IPS-15b (cell line): ENCODE data around the gene DOK1.

Experiments
- H3K27me3 ChIP-seq: one replicate; pipeline ENCODE4 v1.6.1; 2013; ENCODE audit warnings: low read length; ENCODE audit not compliant: control insufficient read depth, insufficient read depth
- H3K36me3 ChIP-seq: one replicate; pipeline ENCODE4 v1.6.1; 2013; ENCODE audit warnings: low read length; ENCODE audit not compliant: control insufficient read depth, insufficient read depth
- H3K4me1 ChIP-seq: one replicate; pipeline ENCODE4 v1.6.1; 2013; ENCODE audit warnings: mild to moderate bottlenecking, low read length; ENCODE audit not compliant: control insufficient read depth, insufficient read depth
- H3K4me3 ChIP-seq: one replicate; pipeline ENCODE4 v1.5.1; 2013; ENCODE audit warnings: low read depth, low read length
- H3K9ac ChIP-seq: one replicate; pipeline ENCODE4 v1.6.1; 2013; ENCODE audit warnings: low read depth, mild to moderate bottlenecking, low read length
- H3K9me3 ChIP-seq: one replicate; pipeline ENCODE4 v1.6.1; 2013; ENCODE audit warnings: mild to moderate bottlenecking, low read length; ENCODE audit not compliant: control insufficient read depth, insufficient read depth

Gene DOK1

DNA sequence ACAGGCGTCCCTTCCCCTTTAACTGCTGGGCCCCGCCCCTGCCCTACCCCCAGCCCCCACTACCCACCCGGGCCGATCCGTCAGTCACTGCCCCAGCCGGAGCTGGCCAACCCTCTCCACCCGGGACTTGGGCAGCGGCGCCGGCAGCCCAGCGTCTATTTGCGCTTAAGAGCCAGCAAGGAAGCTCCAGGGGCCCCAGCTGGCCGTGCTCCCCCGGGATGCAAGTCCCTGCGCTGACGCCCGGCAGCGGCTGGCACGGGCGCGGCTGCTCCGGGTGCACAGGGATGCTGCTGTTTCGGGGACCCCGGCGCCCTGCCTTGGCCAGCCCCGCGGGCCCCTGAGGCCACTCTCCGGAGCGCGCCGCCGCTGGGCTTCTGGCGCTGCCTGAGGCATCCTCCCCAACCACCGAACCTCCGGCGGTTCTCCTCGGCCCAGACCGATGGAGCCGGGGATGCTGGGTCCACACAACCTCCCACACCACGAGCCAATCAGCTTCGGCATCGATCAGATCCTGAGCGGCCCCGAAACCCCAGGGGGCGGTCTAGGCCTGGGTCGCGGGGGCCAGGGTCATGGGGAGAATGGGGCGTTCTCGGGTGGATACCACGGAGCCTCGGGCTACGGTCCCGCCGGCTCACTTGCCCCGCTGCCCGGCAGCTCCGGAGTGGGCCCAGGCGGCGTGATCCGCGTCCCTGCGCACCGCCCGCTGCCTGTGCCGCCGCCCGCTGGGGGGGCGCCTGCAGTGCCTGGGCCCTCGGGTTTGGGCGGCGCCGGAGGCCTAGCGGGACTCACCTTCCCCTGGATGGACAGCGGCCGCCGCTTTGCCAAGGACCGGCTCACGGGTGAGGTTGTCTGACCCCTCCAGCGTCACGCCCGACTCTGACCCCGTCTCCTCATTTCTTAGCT is 39.9 kb upstream of the DOK1 start, which contains the start of gene TLX2:
TLX2 (plus strand) TSS at position 83 of the 903 bp plus-strand sequence; CDS start at position 440, 357 bp downstream.
- peak within 1 kb of the TSS; percentile 52 for H3K4me3 ChIP-seq
- H3K9me3 ChIP-seq = peaks cover 6% of the 10 kb centered on the region
- H3K36me3 ChIP-seq = no peaks in the 10 kb centered on the region
- peaks cover 99% of the 10 kb centered on the region for H3K27me3 ChIP-seq
- no peaks in the 10 kb centered on the region for H3K4me1 ChIP-seq
- H3K9ac ChIP-seq = no peak within 1 kb of the TSS

DNA sequence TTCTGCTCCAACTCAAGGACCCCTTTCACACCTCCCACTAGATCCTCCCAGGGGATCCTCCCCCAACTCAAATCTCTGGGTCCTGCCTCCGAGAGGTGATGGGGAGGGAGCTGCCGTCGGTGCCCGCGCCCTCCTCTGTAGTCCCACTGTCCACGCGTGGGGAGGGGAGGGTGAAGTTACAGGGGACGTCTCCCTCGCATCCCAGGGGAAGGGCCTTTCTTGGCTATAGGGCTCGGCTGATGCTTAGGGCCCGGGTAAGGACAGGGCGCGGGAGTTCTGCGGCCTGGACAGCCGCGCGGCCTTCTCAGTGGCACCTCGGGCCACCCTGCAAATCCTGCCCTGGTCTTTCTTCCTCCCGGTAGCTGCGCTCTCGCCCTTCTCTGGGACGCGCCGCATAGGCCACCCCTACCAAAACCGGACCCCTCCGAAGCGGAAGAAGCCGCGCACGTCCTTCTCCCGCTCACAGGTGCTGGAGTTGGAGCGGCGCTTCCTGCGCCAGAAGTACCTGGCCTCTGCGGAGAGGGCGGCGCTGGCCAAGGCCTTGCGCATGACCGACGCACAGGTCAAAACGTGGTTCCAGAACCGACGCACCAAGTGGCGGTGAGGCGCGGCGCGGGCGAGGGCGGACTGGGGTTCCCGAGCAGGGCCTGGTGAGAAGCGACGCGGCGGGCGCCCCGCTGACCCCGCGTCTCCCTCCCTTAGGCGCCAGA is 39.1 kb upstream of the DOK1 start:
- Histone ChIP-seq H3K9me3 (peaks cover 6% of the 10 kb centered on the region), H3K27me3 (peaks cover 99% of the 10 kb centered on the region), H3K36me3 (no peaks in the 10 kb centered on the region), H3K4me3 (peak overlapping the region; percentile 49), H3K9ac (no peak overlapping the region), H3K4me1 (no peaks in the 10 kb centered on the region)

DNA sequence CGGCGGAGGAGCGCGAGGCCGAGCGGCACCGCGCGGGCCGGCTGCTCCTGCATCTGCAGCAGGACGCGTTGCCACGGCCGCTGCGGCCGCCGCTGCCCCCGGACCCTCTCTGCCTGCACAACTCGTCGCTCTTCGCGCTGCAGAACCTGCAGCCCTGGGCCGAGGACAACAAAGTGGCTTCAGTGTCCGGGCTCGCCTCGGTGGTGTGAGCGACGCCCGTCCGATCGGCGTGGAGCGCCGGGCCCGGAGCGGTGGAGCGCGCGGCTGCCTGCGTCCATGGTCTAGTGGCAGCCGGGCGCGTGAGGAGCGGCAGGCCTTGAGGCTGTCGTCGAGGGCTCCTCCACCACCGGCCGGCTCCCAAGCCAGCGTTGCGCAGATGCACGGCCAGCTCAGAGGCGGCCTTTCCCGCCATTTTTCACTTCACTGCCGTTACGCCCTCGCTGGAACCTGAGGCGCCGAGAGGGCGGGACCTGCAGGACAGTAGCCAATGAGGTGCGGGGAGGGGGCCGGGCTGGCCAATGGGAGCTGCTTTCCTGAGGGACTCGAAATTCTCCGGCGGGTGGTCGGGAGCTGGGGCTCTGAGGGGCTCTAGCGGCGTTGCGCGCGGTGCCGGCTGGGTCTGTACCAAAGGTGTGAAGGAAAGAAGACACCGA is 38.4 kb upstream of the DOK1 start:
- H3K9me3 ChIP-seq = peaks cover 6% of the 10 kb centered on the region
- no peak overlapping the region for H3K9ac ChIP-seq
- H3K36me3 ChIP-seq = no peaks in the 10 kb centered on the region
- H3K4me3 ChIP-seq = peak overlapping the region; percentile 49
- no peaks in the 10 kb centered on the region for H3K4me1 ChIP-seq
- peaks cover 98% of the 10 kb centered on the region for H3K27me3 ChIP-seq

DNA sequence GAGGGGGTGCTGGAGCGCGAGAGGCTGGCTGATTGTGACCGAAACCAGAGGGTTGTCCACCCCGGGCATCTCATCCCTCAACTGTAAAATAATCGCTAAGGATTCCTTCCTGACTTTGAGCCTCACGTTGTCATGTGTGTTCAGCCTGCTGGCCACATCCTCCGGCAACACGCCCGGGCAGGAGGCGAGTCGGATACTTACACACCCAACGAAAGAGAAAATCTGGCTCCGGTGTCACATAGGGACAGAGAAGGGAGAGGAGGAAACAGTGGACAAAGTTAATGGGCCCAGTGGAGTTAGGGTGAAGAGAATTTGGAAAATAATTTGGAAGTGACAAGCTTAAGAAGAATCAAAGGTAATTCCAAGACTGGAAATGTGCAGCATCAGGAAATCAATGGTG is 37.9 kb upstream of the DOK1 start:
- Histone ChIP-seq H3K9ac (no peak overlapping the region), H3K36me3 (no peaks in the 10 kb centered on the region), H3K4me3 (peak overlapping the region; percentile 49), H3K27me3 (peaks cover 95% of the 10 kb centered on the region), H3K4me1 (no peaks in the 10 kb centered on the region), H3K9me3 (peaks cover 6% of the 10 kb centered on the region)

DNA sequence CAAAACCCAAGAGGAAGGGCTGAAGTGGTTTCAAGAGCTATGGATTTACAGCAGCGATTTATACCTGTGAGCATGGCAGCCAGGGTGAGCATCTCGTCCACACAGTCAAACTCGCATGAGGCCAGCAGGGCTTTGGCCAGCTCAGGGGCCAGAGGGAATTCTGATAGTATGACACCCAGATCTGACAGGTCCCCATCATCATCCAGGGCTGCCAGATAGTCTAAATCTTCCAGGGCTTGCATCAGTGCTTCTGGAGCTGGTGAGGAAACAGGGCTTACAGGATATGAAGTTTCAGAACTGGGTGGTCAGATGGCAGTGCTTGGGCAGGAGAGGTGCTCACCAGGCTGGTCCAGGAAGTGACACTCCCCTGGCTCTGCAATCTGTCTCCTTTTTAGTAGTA is 32.0 kb upstream of the DOK1 start:
- Histone ChIP-seq H3K9ac (no peak overlapping the region), H3K9me3 (no peaks in the 10 kb centered on the region), H3K4me1 (no peaks in the 10 kb centered on the region), H3K36me3 (peaks cover 13% of the 10 kb centered on the region), H3K4me3 (no peak overlapping the region), H3K27me3 (peaks cover 60% of the 10 kb centered on the region)

DNA sequence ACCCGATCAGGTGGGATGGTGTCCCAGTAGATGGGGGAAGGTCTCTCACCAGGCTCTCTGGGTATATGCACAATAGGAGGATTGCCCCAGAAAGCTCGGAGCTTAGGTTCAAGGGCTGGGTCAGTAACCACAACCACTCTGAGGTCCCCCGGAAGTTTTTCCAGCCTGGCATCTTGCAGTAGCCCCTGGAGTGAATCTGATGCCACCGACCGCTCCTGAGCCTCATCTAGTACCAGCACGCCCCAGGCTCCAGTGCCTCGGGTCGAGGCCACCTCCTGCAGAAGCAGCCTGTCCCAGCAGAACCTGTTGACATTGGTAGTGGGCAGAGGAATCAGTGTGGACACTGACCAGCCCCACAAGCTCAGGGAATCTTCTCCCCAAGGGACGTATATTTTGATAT is 30.5 kb upstream of the DOK1 start:
- peaks cover 17% of the 10 kb centered on the region for H3K36me3 ChIP-seq
- H3K9me3 ChIP-seq = no peaks in the 10 kb centered on the region
- peaks cover 45% of the 10 kb centered on the region for H3K27me3 ChIP-seq
- no peak overlapping the region for H3K9ac ChIP-seq
- H3K4me3 ChIP-seq = no peak overlapping the region
- H3K4me1 ChIP-seq = peaks cover 3% of the 10 kb centered on the region

DNA sequence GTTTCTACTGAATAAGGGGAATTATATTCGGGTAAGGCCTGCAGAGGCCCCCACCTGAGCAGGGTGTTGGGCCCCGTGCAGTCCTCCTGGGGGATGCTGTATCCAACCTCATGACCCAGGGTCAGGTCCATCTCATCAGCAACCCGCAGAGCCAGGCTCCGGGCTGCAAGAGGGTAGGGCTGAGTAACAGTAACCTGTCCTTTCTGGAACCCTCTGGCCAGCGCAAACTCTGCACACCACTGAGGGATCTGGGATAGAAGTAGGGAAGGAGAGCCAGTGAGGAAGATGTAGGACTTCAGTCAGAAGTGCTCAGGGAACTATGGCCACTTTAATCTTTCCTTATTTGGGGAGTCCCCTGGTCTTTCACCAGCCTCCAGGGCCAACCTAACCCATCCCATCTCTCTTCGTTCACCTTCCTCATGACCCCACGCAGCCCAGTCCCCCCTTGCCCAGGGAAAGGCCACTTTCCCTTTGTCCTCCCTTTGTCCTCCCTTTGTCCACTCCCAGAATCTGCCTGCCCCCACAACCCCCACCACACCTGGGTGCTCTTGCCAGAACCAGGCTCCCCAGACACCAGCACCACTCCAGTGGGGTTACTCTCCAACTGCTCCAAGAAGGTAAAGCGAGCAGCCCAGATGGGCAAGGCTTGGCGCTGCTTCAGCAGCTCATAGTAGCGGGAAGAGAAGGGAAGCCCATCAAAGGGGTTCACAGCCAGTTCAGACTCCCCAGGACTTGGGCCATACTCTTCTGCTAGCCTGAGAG is 29.4 kb upstream of the DOK1 start:
- Histone ChIP-seq H3K27me3 (peaks cover 34% of the 10 kb centered on the region), H3K4me3 (no peak overlapping the region), H3K9me3 (no peaks in the 10 kb centered on the region), H3K36me3 (peaks cover 17% of the 10 kb centered on the region), H3K9ac (no peak overlapping the region), H3K4me1 (peaks cover 3% of the 10 kb centered on the region)

DNA sequence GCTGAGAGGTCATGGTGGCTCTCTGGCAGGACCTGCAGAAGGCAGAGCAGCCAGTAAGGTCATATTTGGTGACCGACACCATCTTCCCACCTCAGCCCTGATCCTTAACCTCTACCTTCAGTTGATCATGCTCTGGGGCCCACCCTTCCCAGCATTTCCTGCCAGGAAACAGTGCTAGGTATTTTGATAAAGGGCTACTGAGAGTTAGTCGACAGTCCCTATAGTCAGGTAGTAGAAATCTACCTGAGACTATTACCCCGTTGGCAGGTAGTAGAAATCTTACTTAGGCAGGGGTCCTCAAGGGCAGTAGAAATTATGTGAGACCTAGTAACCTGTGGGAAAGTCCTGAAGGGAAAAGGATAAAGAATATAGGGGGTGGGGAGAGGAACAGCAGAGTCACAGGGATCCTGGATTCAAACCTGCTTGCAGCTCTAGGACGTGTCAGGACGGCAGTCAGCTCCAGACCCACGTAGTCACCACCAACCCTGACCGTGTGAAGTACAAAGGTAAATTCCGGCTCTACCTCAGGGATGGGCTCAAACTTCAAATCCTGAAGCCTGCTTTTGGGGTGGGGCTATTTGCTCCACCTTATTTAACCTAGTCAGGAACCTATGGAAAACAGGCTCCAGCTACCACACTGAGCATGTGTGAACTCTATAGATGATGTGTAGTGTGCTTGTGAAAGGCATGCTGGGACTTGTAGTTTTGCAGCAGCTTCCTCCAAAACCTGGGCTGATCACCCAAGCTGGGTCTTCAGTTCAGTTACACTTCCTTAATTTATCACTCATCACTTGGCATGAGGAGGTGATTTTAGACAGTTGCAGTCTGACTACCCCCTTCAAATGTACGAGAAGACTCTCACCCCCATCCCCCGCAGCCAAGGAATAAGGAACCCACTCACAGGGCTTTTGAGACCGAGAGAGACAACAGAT is 28.5 kb upstream of the DOK1 start, which contains the start of gene DQX1:
DQX1 (minus strand) TSS at position 515 of the 932 bp plus-strand sequence; CDS start at position 13, 502 bp downstream.
- no peaks in the 10 kb centered on the region for H3K9me3 ChIP-seq
- peaks cover 17% of the 10 kb centered on the region for H3K36me3 ChIP-seq
- peaks cover 29% of the 10 kb centered on the region for H3K27me3 ChIP-seq
- no peak within 1 kb of the TSS for H3K9ac ChIP-seq
- H3K4me1 ChIP-seq = peaks cover 3% of the 10 kb centered on the region
- no peak within 1 kb of the TSS for H3K4me3 ChIP-seq

DNA sequence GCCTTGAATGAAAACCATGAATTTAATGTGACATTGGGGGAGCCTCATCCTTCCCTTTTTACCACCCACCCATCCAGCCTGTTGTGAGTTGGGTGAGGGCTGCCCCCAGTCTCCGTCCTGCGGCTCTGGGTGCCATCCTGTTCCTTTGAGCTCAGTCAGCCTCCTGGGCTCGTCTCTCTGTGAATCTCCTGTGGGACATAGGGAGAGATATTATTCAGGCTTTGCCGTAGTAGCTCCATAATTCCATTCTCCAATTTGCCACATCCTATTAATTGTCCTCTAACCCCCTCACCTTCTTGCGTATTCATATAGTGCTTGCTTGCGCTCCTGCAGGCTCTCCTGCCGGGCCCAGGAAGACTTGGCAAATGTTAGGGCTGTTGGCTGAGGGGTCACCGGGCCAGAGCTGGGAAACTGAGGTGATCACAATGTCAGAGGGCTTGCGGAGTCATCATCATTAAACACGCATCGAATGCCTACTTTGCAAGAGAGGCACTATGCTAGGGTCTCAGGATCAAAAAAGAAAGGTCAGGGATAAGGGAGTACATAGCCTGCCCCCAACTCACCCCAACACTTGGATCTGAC is 27.8 kb upstream of the DOK1 start:
- no peak overlapping the region for H3K4me3 ChIP-seq
- H3K9ac ChIP-seq = no peak overlapping the region
- H3K27me3 ChIP-seq = peaks cover 26% of the 10 kb centered on the region
- no peaks in the 10 kb centered on the region for H3K9me3 ChIP-seq
- peaks cover 17% of the 10 kb centered on the region for H3K36me3 ChIP-seq
- peaks cover 3% of the 10 kb centered on the region for H3K4me1 ChIP-seq

DNA sequence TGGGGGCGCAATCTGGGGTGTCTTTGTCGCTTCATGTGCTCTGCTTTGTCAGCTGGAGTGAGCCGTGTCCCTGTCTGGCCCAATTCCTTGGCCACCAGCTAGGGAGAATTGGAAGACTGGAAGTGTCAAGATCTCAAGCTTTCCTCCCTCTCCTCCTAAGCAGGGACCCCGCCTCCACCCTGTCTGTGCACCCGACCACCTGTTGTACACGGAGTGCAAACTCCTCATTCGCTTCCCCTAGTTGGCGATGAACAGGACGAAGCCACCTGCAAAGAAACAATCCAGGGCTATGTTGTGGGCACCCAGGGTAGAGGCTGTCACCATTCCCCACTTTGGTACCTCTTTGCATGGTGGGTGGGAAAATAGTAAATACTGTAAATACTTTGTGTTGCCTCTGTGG is 26.8 kb upstream of the DOK1 start:
- no peaks in the 10 kb centered on the region for H3K9me3 ChIP-seq
- no peak overlapping the region for H3K4me3 ChIP-seq
- peaks cover 3% of the 10 kb centered on the region for H3K4me1 ChIP-seq
- peaks cover 17% of the 10 kb centered on the region for H3K36me3 ChIP-seq
- H3K27me3 ChIP-seq = peaks cover 16% of the 10 kb centered on the region
- no peak overlapping the region for H3K9ac ChIP-seq
